Right renal pelvis (tissue), 4 donors: Measurements from ENCODE around the gene PLD1. TPM values are rescaled to one million over a fixed set of nuclear protein-coding genes. Genes with fewer than 3 reads are reported as not detected.
"Not testable (repeated sequence)": the region's sequence is repeated elsewhere in the genome, so short reads cannot be mapped to it uniquely, and the experiment has no call there.

Source experiments
- DNase-seq, 4 donors: peaks; one replicate each; pipeline ENCODE4 v3.0.0-alpha.2; 2013; ENCODE audit warnings: low read depth in 4 of 4, low spot score in 3 of 4, missing footprints in 1 of 4
- polyA plus RNA-seq, 4 donors: library from polyadenylated mRNA; unstranded; fragments of 120-200 nt; gene quantifications; one replicate each; pipeline ENCODE4 v1.2.1, GENCODE V29; 2013; ENCODE audit not compliant: insufficient read length in 4 of 4

PLD1 gene
- polyA plus RNA-seq, 4 donors: 9.8 to 12.7 (median 10.9) TPM

GRCh38 chr3:171584100-171584499 is 226.2 kb downstream of the PLD1 start:
- no peak for DNase-seq

GRCh38 chr3:171574556-171575240 is 235.6 kb downstream of the PLD1 start:
- DNase-seq: no peak

- no peak for DNase-seq
These were observed 240.6 kb downstream of the PLD1 start for GRCh38 chr3:171569571-171570132.

- no peak for DNase-seq
These were observed 241.5 kb downstream of the PLD1 start for GRCh38 chr3:171568766-171569165.

- peak in 2 of 4 donors; percentile 14 to 33 for DNase-seq
These were observed 243.4 kb downstream of the PLD1 start for GRCh38 chr3:171566803-171567422.

GRCh38 chr3:171565481-171566058 is 244.7 kb downstream of the PLD1 start:
- DNase-seq: no peak

- DNase-seq: no peak
These were observed 245.4 kb downstream of the PLD1 start for GRCh38 chr3:171564748-171565480.

GRCh38 chr3:171563298-171563697 is 247.0 kb downstream of the PLD1 start:
- no peak for DNase-seq

- DNase-seq: not testable (repeated sequence)
These were observed 247.8 kb downstream of the PLD1 start for GRCh38 chr3:171562459-171562858.

- no peak for DNase-seq
These were observed 248.5 kb downstream of the PLD1 start for GRCh38 chr3:171561596-171562323.

GRCh38 chr3:171559586-171559985 is 250.7 kb downstream of the PLD1 start:
- no peak for DNase-seq

GRCh38 chr3:171558188-171558696 is 252.0 kb downstream of the PLD1 start:
- no peak for DNase-seq

- DNase-seq: no peak
These were observed 253.1 kb downstream of the PLD1 start for GRCh38 chr3:171557173-171557572.

- DNase-seq: no peak
These were observed 253.6 kb downstream of the PLD1 start for GRCh38 chr3:171556574-171557145.

- no peak for DNase-seq
These were observed 254.1 kb downstream of the PLD1 start for GRCh38 chr3:171556148-171556547.

- DNase-seq: no peak
These were observed 257.2 kb downstream of the PLD1 start for GRCh38 chr3:171553086-171553485.

GRCh38 chr3:171552531-171552930 is 257.8 kb downstream of the PLD1 start:
- DNase-seq: no peak

- no peak for DNase-seq
These were observed 259.0 kb downstream of the PLD1 start for GRCh38 chr3:171551296-171551695.
